Measurements from ENCODE around the gene KRTAP4-2. TPM values are rescaled to one million over a fixed set of nuclear protein-coding genes. Genes with fewer than 3 reads are reported as not detected.

Gene KRTAP4-2
- total and polyA plus RNA-seq, 2 donors from 2014 or later: not detected

GRCh38 chr17:41178843-41179616 lies 1.0 kb upstream of the KRTAP4-2 start:
- FAIRE-seq (no peak), DNase-seq (no peak)
- intact Hi-C loops (cut with DNase I): no loop called here
- no peaks in the 10 kb centered on the region for H3K36me3 ChIP-seq (ENCODE audit: control insufficient read depth in 2 of 3, insufficient read depth in 3 of 3, low read length in 3 of 3)
- no peak overlapping the region for H3K4me3 ChIP-seq (ENCODE audit: low read length in 3 of 3)
- no peaks in the 10 kb centered on the region for H3K27me3 ChIP-seq (ENCODE audit: control insufficient read depth, insufficient read depth, low read length)
- H3K27ac ChIP-seq (ENCODE audit: low read depth in 2 of 2, low read length in 2 of 2): no peak overlapping the region
- no peak overlapping the region for H3K9ac ChIP-seq (ENCODE audit: low read length in 3 of 3)
- no peaks in the 10 kb centered on the region for H3K9me3 ChIP-seq (ENCODE audit: control insufficient read depth in 2 of 3, insufficient read depth in 1 of 3, low read length in 3 of 3)
- TF ChIP-seq CTCF (IDR thresholded peaks at IDR 0.05; ENCODE audit: borderline replicate concordance, extremely low read depth, insufficient read depth): no peak
- no peaks in the 10 kb centered on the region for H3K4me1 ChIP-seq (ENCODE audit: control insufficient read depth in 2 of 3, insufficient read depth in 2 of 3, low read depth in 1 of 3, low read length in 3 of 3)

GRCh38 chr17:41178341-41178740 lies 320 bp upstream of the KRTAP4-2 start:
- DNase-seq: no peak
- Histone ChIP-seq H3K4me3 (ENCODE audit: low read length in 3 of 3) (no peak overlapping the region), H3K9ac (ENCODE audit: low read length in 3 of 3) (no peak overlapping the region), H3K27ac (ENCODE audit: low read depth in 2 of 2, low read length in 2 of 2) (no peak overlapping the region), H3K4me1 (ENCODE audit: control insufficient read depth in 2 of 3, insufficient read depth in 2 of 3, low read depth in 1 of 3, low read length in 3 of 3) (no peaks in the 10 kb centered on the region), H3K9me3 (ENCODE audit: control insufficient read depth in 2 of 3, insufficient read depth in 1 of 3, low read length in 3 of 3) (no peaks in the 10 kb centered on the region), H3K36me3 (ENCODE audit: control insufficient read depth in 2 of 3, insufficient read depth in 3 of 3, low read length in 3 of 3) (no peaks in the 10 kb centered on the region), H3K27me3 (ENCODE audit: control insufficient read depth, insufficient read depth, low read length) (no peaks in the 10 kb centered on the region)
- intact Hi-C loops (cut with DNase I): no loop called here
- TF ChIP-seq CTCF (IDR thresholded peaks at IDR 0.05; ENCODE audit: borderline replicate concordance, extremely low read depth, insufficient read depth): no peak
- FAIRE-seq: no peak

GRCh38 chr17:41176744-41177387 lies 1.2 kb downstream of the KRTAP4-2 start:
- DNase-seq (no peak), FAIRE-seq (no peak)
- no peak for TF ChIP-seq CTCF (IDR thresholded peaks at IDR 0.05; ENCODE audit: borderline replicate concordance, extremely low read depth, insufficient read depth)
- Histone ChIP-seq H3K9ac (ENCODE audit: low read length in 3 of 3) (no peak overlapping the region), H3K4me3 (ENCODE audit: low read length in 3 of 3) (no peak overlapping the region), H3K9me3 (ENCODE audit: control insufficient read depth in 2 of 3, insufficient read depth in 1 of 3, low read length in 3 of 3) (no peaks in the 10 kb centered on the region), H3K36me3 (ENCODE audit: control insufficient read depth in 2 of 3, insufficient read depth in 3 of 3, low read length in 3 of 3) (no peaks in the 10 kb centered on the region), H3K4me1 (ENCODE audit: control insufficient read depth in 2 of 3, insufficient read depth in 2 of 3, low read depth in 1 of 3, low read length in 3 of 3) (no peaks in the 10 kb centered on the region), H3K27ac (ENCODE audit: low read depth in 2 of 2, low read length in 2 of 2) (no peak overlapping the region), H3K27me3 (ENCODE audit: control insufficient read depth, insufficient read depth, low read length) (no peaks in the 10 kb centered on the region)
- intact Hi-C loops (cut with DNase I): no loop called here

All from kidney (tissue), 14 donors.